Daoy (cell line): ENCODE data around the gene ATP6V1D. TPM values are rescaled to one million over a fixed set of nuclear protein-coding genes. Genes with fewer than 3 reads are reported as not detected.
"Not testable (repeated sequence)": the region's sequence is repeated elsewhere in the genome, so short reads cannot be mapped to it uniquely, and the experiment has no call there.

Experiments used
- DNase-seq: peaks from one replicate; pipeline ENCODE4 v3.0.0-alpha.2; 2015; ENCODE audit warnings: low read depth
- total RNA-seq: library from RNA; depleted of rRNA; stranded (reverse); fragments of >200 nt; shearing (Covaris generic); gene quantifications from 2 replicates; pipeline ENCODE4 v1.2.3, GENCODE V29; 2014

ATP6V1D gene
- total RNA-seq, 1 experiment from 2014 or later, result 222 TPM

GRCh38 chr14:67370830-67371229 is 11.2 kb upstream of the ATP6V1D start:
- no peak for DNase-seq

GRCh38 chr14:67365476-67365875 is 5.9 kb upstream of the ATP6V1D start:
- DNase-seq, result no peak

- DNase-seq, result no peak
Observed at GRCh38 chr14:67360470-67361206, 1.0 kb upstream of the ATP6V1D start.

- DNase-seq, result peak; percentile 57
Observed at GRCh38 chr14:67358924-67359774, 455 bp downstream of the ATP6V1D start.

GRCh38 chr14:67357969-67358354 is 1.6 kb downstream of the ATP6V1D start:
- peak; percentile 14 for DNase-seq

GRCh38 chr14:67357186-67357968 is 2.2 kb downstream of the ATP6V1D start:
- no peak for DNase-seq

GRCh38 chr14:67352055-67352454 is 7.5 kb downstream of the ATP6V1D start:
- no peak for DNase-seq

- DNase-seq, result no peak
Observed at GRCh38 chr14:67345583-67345982, 14.0 kb downstream of the ATP6V1D start.

GRCh38 chr14:67343601-67344230 is 15.9 kb downstream of the ATP6V1D start:
- no peak for DNase-seq

- not testable (repeated sequence) for DNase-seq
Observed at GRCh38 chr14:67341231-67341630, 18.4 kb downstream of the ATP6V1D start.

GRCh38 chr14:67335781-67336180 is 23.8 kb downstream of the ATP6V1D start:
- peak; percentile 17 for DNase-seq

- no peak for DNase-seq
Observed at GRCh38 chr14:67332468-67332867, 27.1 kb downstream of the ATP6V1D start.

- DNase-seq, result no peak
Observed at GRCh38 chr14:67331368-67332125, 28.1 kb downstream of the ATP6V1D start.

GRCh38 chr14:67329666-67330065 is 29.9 kb downstream of the ATP6V1D start:
- DNase-seq, result not testable (repeated sequence)

GRCh38 chr14:67319142-67319541 is 40.5 kb downstream of the ATP6V1D start:
- DNase-seq, result no peak

GRCh38 chr14:67317822-67318221 is 41.8 kb downstream of the ATP6V1D start:
- no peak for DNase-seq

GRCh38 chr14:67313153-67313552 is 46.5 kb downstream of the ATP6V1D start:
- no peak for DNase-seq

- no peak for DNase-seq
Observed at GRCh38 chr14:67311868-67312267, 47.7 kb downstream of the ATP6V1D start.
